ENCODE data around the gene SH3PXD2A.

SH3PXD2A gene

DNA sequence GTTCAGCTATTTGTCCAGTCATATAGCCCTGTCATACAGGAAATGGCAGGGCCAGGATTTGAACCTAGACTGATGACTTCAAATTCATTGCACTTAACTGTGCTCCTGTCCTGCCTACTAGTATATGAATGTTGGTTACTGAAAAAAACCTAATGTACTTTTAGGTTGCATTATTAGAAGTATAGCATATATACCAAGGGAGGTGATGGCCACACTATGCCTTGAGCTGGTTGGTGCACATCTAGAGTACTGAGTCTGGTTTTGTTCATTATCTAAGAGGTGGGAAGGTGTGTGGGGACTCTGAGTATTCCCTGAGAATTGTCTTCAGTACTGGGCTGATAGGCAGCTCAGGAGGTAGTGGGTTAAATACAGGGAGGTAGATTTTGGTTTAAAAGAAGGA, 273.9 kb downstream of the SH3PXD2A start:
- in situ Hi-C loops (cut with HindIII; ENCODE audit: low sequenced_read_pairs), result no loop called here

DNA sequence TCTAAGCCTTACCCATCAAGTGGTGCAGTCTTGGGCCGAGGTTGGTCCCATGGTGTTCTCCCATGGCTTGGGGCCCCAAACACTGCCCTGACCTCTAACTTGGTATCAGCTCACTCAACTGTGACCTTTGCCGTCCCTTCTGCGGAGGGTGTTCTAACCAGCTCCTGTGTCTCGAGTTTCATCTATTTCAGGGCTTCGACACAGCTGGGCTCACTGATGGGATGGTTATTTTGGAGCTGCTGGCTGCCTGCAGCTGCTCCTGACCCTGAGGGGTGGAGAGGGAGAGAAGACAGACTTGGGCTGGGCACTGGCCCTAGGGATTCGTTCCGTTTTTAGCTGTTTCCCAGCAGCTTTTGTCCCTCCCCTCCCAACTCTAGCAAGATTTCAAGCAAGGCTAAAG, 274.9 kb downstream of the SH3PXD2A start:
- in situ Hi-C loops (cut with HindIII; ENCODE audit: low sequenced_read_pairs), result no loop called here

DNA sequence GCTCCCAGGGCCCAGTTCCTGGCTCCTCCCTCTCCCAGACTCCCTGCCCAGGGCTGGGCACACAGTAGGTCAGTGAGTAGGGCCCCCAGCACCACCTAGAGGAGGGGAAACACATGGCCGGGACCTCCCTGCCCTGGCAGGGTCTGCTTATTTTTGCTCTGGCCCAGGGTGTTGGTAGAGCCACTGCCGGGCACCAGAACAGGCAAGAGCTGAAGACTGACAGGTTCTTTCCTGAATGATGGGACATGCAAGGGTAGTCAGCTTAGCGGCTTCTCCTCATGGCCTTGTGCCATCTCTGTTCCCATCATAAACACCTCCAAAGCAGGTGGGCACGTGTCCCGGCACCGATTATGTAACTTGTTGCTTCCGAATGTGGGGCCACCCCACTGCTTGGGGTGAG, 275.4 kb downstream of the SH3PXD2A start:
- in situ Hi-C loops (cut with HindIII; ENCODE audit: low sequenced_read_pairs), result no loop called here

DNA sequence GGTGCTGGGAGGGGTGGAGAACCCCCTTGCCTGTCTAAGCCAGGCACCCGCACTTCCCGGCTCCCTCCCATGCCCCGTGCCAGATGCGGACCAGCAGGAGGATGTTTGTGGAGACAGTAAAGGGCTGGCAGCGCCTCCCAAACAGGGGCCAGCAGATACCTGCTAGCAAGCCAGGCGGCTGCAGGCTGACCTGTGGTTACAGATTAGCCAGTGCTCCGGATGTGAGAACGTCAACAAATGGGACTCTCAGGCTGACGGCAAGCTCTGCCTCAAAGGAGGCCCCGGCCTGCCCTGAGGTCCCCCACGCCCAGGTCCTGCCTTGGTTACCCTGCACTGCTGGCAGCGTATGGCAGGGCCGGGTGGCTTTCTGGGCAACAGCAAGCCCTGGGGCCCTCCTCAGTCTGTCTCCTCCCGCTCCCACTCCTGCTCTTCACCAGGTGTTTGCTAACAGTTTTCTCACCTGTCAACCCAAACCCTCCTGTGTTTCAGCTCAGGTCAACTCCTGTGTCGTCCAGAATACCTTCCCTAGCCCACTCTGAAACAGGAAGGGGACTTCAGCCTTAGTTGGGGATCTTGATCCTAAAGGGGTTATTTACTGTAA, 276.5 kb downstream of the SH3PXD2A start:
- in situ Hi-C loops (cut with HindIII; ENCODE audit: low sequenced_read_pairs), result no loop called here

DNA sequence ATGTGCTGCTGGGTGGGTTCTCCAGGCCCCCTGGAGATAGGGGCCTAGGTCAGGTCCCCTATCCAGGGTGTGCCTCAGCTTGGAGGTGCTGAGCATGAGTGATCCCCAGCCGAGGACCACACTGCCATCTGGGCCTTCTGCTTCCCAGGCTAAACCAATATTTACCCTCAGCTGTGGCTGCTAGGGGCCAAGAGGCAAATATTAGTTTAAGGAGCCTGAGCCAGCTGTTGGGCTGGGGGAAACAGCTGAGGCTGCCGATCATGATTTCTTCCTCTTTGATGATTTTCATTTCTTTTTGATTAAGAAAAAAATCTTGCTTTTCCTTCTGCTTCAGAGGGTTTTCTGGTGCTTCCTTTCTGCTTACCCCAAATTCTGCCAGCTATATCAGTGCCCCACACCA, 278.5 kb downstream of the SH3PXD2A start:
- in situ Hi-C loops (cut with HindIII; ENCODE audit: low sequenced_read_pairs), result no loop called here

DNA sequence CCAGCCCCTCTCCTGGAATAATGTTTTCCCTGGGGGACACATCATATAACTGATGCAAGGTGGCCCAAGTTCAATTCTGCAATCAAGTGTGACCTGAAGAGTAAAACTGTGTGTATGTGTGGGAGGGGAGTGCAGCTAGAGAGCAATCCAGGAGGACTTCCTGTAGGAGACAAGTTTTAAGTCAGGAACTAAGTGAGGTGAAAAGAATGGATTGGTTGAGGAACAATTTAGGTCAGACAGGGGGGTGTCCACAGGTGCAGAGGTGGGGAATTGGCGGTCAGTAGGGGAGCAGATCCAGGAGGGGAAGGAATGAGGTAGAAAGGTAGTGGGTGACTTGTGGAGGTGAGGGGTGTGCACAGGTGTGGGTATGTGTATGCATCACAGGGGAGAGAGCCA, 279.3 kb downstream of the SH3PXD2A start:
- in situ Hi-C loops (cut with HindIII; ENCODE audit: low sequenced_read_pairs), result no loop called here

GRCh38 chr10:103575416-103576075, 279.8 kb downstream of the SH3PXD2A start:
- in situ Hi-C loops (cut with HindIII; ENCODE audit: low sequenced_read_pairs), result no loop called here

DNA sequence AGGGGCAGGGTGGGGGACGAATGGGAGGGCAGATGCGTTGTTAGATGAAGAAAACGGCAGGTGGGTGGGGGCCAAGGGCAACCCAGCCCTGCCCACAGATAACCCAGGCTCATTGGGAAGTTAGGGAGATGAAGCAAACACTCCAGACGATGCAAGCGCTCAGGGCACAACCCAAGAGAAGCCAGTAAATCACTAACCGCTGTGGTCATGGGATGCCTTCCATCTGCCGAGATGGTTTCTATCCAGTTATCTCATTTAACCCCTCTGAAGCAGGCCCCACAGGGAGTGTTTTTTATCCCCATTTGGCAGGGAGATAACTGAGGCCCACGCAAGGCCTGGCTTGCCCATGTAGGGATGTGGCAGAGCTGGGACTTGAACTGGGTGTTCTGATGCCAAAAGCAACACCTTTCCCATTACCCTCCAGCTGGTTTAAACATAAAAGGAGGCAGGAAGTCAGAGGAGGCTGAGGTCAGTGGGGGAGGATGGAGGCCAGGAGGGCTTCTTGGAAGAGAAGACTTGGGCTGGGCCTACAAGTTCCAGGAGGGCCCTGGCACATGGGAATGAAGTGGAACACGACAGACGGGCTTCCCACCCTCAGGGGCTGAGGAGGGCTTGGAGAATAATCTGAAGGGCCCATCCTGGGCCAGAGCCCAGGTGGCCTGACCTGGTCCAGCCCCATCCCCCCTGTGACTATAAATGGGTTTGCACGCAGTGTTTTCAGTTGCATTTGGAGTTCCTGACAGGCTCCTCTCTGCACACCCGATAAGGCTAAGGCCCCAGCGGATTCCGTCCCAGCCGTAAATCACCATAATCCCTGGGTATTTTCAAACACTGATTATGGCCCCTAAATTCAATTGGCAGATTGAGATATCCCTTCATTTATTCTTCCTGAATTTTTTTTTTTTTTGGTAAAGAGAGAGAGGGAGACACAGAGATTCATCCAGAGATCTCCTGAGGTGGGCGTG, 281.0 kb downstream of the SH3PXD2A start:
- in situ Hi-C loops (cut with HindIII; ENCODE audit: low sequenced_read_pairs), result no loop called here

GRCh38 chr10:103573205-103573487, 282.2 kb downstream of the SH3PXD2A start:
- in situ Hi-C loops (cut with HindIII; ENCODE audit: low sequenced_read_pairs), result no loop called here

DNA sequence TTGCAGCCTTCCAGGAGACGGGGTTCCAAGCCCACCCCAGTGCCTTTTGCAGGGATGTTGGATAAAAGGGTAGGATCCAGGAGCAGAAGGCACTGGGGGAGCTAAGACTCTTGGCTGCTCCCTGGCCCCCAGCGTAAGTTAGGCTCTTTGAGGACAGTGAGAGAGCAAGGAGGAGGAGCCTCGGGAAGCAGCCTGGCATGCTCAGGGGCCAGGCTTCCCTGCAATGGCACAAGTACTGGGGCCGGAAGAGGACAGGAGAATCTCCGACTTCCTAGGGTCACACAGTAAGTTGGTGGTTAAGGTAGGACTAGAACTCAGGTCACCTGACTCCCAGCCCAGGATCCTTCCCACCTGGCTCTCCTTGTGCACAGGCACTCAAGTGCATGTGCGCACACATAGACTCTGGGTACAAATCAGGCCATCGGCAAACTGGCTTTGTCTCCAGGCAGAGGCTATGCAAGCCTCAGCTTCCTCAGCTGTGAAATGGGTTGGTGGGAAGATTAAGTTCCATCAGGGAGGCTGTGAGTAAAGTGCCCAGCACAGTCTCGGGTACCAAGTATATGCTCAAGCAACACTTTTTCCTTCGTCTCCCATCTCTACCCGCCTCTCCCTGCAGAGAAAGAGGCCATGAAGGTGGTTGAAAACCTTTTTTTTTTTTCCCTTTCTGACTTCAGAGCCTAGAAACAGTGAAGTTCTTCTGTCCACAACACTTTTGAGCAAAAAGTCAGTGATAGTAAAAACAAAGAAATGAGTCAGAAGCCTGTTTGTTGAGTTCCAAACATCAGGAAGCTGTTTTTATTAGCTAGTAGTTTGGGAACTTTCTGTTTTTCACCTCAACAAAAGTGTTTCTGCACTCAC, 282.8 kb downstream of the SH3PXD2A start:
- in situ Hi-C loops (cut with HindIII; ENCODE audit: low sequenced_read_pairs), result no loop called here

DNA sequence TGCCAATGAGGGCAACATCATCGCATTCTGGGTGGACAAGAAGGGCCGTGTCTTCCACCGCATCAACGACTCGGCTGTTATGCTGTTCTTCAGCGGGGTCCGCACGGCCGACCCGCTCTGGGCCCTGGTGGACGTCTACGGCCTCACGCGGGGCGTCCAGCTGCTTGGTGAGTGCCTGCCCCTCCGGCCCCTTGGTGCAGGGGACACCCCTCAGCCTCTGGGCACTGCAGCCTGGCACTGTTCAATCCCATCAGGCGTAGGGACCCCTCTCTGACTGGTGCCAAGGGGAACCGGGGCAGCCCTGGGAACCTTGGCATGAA, 283.8 kb downstream of the SH3PXD2A start:
- in situ Hi-C loops (cut with HindIII; ENCODE audit: low sequenced_read_pairs), result no loop called here

- in situ Hi-C loops (cut with HindIII; ENCODE audit: low sequenced_read_pairs), result no loop called here
Observed at GRCh38 chr10:103570844-103571655, 284.3 kb downstream of the SH3PXD2A start.

DNA sequence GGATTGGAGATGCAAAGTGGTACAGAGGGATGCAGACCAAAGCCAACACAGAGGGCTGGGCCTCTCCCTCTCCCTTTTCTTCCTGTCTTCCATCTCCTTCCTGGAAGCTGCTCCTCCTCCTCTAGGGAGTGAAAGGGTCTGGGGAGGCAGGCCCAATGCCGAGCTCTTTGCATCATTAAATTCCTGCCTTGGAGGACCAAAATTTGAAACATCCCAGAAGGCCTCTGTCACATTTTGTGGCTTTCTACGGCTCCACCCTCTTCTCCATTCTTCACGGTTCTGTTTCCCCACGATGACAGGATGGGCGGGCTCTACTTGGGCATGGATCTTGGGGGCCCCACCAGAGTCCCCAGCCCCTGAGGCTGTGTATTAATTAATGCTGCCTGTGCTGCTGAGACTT, 285.5 kb downstream of the SH3PXD2A start:
- in situ Hi-C loops (cut with HindIII; ENCODE audit: low sequenced_read_pairs), result no loop called here

GRCh38 chr10:103568505-103568904, 286.9 kb downstream of the SH3PXD2A start:
- in situ Hi-C loops (cut with HindIII; ENCODE audit: low sequenced_read_pairs), result no loop called here

GRCh38 chr10:103566536-103566935, 288.8 kb downstream of the SH3PXD2A start:
- in situ Hi-C loops (cut with HindIII; ENCODE audit: low sequenced_read_pairs), result no loop called here

DNA sequence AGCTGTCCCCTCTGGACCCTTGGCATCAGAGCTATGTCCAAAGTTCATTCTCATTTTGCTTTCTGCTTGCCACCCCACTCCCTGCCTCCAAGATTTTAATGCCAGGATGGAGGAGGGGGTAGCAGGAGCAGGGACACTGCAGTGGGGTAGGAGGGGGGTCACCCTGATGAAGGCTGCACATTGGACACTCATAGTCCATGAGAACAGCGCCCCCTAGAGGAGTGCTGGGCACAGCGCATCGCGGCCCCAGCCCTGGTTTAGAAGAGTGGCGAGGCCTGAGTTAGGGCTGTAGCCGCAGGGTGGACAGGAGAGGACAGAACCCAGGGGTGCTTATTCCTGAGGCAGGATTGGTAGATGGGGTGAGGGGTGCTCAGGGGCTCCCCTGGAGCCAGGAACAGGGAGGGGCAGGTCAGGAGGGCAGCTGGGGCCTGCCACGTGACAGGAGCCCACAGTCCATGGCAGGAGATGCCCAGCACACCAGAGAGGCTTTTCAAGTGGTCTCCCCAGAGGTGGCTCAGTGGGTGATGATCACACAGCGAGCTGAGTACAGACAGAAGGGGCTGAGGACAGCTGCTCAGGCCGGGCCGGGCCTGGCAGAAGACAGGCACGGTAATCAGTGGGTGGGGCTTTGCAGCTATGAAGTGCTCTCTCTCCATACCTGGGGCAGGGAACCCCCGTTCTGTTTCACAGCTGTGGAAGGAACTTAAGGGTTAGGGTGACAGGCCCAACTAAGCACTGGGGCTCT, 290.4 kb downstream of the SH3PXD2A start:
- in situ Hi-C loops (cut with HindIII; ENCODE audit: low sequenced_read_pairs), result no loop called here

- in situ Hi-C loops (cut with HindIII; ENCODE audit: low sequenced_read_pairs), result no loop called here
Observed at GRCh38 chr10:103564116-103564501, 291.3 kb downstream of the SH3PXD2A start.

DNA sequence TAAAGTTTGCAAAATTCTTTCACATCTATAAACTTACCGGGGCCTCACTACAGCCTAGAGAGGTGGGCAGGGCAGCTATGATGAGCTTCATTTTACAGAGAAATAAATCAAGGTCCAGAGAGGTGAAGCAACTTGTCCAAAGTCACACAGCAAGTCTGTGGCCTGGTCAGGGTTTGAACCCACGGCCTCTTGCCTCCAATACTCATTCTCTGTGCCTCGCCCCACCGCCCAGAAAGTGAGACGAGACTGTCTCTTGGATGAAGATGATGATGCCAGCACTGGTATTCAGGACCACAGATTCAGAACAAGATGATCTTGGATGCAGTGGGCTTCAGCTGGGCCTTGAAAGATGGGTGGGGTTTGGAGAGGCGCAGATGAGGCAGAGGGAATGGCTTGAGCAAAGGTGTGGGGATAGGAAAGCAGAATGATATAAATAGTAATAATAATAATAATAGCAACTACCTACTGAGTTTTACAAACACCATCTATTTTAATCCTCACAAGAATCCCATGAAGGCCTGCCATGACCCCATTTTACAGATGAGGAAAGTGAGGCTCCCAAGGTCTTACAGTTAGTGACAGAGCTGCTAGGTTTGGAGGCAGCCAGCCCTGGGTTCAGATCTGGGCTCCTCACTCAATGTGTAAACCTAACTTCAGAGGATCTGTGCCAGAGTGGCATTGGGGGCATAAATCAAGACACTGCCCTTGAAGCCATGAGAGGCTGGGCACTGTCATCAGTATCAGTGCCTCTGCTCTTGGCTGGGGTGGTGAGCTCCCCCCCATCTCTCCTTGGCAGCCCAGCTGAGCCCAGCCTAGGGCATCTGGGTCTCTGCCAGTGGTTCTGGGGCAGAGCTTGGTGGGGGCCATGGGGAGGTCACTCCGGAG, 291.9 kb downstream of the SH3PXD2A start:
- in situ Hi-C loops (cut with HindIII; ENCODE audit: low sequenced_read_pairs), result no loop called here

DNA sequence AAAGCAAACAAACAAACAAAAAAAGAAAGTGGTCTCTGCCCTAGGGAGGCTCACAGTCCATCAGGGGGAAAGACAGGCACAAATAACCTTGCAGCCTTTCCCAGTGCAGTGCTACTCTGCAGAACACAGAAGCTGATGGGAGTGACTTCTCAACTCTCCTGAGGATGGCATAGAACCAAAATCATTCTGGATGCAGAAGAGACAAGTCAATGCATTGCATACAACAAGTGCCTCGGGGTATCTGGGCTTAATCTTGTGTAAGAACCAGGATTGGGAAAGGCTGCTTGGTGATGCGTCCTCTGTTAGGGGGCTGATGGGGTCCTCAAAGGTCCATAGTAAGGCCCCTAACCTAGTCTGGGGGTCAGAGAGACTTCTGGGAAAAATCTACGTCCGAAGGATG, 293.0 kb downstream of the SH3PXD2A start:
- in situ Hi-C loops (cut with HindIII; ENCODE audit: low sequenced_read_pairs), result no loop called here
